HG03432 (cell line): Measurements from ENCODE around the gene EML3.
"Not testable (repeated sequence)": the region's sequence is repeated elsewhere in the genome, so short reads cannot be mapped to it uniquely, and the experiment has no call there.

Experiments
- ATAC-seq: cut with Tn5 transposase; IDR thresholded peaks from one replicate; pipeline ENCODE4 v1.9.1; 2021; ENCODE audit warnings: mild to moderate bottlenecking, moderate library complexity; ENCODE audit not compliant: unreplicated experiment

The EML3 gene

DNA sequence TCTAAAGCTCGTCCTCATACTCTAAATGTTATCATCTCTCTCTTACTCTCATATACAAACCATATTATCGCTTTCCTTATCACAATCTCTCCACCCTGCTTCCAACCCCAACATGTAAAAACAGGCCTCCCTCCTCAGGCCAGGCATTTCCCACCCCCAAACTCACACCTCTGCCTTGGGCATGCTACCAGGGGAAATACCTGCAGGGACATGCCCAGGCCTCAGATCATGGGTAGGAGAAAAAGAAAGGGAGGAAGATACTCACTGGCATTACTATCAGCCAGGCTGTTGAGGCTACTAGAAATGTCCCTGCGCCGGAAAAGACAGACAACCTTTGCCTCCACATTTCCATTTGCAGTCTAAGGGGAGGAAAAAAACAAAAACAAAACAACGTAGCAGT lies 12.7 kb downstream of the EML3 start:
- ATAC-seq, result no peak

- peak; percentile 54 for ATAC-seq
Measured at GRCh38 chr11:62599069-62599696, 13.4 kb downstream of the EML3 start.

- ATAC-seq, result no peak
Measured at GRCh38 chr11:62595124-62595523, 17.5 kb downstream of the EML3 start.

DNA sequence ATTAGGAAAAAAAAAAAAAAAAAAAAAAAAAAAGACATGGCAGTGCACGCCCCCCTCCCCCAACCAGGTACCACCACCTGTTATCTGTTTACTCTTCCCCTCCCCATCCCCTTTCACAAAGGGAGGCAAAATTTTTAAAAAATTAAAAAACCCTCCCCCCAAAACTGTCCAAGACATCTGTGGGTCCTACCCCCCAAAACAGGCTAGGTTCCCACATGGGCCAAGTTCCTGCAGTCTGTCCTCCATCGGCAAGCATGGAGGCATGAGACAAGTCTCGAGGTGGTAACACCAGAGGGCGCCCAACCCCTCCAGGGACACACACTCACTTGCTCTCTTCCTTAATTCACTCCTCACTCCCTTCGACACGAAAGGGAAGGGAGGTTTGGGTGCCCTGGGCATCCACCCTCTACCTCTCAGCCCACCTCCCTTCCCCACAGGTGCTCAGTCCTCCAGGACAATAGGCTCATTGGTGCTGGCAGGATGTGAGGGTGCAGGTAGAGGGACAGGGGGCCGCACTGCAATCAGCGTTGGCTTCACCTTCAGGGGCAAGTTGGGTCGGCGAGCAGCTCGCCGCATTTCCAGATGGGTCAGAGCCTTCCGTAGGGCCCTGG lies 19.0 kb downstream of the EML3 start:
- no peak for ATAC-seq

- ATAC-seq, result no peak
Measured at GRCh38 chr11:62592989-62593421, 19.6 kb downstream of the EML3 start.

DNA sequence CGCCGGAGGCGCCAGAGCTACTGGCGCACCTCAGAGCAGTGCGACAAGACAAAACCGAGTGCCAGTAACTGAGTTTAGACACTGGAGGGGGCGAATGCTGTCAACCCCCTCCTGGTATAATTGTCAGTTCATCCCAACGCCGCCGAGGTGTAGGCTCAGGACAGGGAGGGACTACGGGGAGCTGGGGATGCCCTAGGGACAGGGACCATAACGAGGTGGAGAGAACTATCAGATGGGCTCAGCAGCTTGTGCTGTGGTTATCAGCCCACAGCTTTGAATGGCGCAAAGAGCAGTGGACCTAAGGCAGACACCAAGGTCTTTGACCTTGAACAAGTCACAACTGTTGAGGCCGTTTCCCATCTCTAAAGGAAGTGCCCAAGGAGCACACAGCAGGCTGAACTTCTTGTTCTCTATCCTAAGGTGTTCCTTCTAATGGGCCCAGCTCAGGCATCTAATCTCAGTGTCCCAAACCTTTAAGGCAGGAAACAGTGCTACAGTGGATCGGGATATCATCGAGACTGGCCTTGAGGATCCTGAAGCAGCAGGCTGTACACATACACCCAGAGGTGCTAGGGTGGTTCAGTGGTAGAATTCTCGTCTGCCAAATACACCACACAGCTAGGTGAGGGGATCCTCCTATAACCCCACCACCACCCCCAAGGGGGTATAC lies 20.3 kb downstream of the EML3 start:
- no peak for ATAC-seq

DNA sequence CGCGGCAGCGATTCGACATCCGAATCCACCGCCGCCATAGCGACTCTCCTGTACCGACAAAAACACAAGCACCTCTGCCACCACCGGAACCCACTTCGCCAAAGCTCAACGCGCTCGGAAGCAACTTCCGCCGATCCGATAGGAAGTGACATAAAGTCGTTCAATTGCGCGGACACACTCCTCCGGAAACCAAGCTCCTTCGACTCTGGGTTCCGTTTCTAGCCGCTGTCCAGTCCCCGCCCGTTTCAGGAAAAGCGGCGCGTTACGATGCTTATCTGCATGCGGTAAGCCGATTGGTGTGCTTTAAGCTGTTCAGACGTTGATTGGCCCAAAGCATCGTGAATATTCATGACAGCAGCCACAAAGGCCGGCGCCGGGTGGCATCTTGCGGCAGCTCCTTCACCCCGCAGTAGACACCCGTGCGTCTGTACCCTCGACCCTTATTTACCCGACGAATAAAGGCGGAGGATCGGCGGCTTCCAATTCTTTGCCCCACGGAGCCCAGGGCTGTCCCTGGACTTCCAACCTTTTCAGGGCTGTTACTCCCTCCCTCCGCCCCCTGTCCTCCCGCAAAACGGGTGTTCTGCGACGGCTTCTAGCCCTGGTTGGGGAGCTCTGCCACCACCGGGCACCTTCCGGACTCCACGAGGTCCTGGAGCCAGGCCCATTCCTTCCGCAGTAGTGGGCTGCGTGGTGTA lies 21.0 kb downstream of the EML3 start, which contains the start of gene TUT1:
TSS of gene TUT1 (minus strand) at position 76 of the 698 bp plus-strand sequence. CDS start at position 38, 38 bp downstream.
- peak; percentile 82 for ATAC-seq

DNA sequence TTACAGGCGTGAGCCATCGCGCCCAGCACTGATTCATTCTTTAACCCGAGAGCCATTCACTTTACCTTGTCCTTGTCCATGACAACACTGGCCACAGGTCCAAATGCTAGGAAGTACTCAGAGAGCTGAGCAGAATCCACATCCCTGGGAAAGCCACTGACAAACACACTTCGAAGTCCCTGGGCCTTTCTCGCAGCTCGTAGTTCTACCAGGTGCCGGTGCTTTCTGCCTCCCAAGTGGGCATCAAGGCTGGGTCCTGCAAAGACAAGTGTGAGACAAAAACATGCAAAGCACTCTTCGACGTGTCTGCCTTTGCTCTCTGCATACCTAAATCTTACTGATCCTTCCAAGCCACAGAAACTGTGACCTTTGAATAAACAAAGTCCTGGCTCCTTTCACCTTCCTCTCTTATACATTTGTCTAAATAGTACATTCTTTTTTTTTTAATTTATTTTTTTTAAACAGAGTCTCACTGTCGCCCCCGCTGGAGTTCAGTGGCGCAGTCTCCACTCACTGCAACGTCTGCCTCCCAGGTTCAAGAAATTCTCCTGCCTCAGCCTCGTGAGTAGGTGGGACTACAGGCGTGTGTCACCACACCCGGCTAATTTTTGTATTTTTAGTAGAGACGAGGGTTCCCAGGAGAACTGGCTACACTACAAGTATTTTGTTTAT lies 23.5 kb downstream of the EML3 start:
- ATAC-seq, result no peak

- ATAC-seq, result not testable (repeated sequence)
Measured at GRCh38 chr11:62585356-62585755, 27.2 kb downstream of the EML3 start.

DNA sequence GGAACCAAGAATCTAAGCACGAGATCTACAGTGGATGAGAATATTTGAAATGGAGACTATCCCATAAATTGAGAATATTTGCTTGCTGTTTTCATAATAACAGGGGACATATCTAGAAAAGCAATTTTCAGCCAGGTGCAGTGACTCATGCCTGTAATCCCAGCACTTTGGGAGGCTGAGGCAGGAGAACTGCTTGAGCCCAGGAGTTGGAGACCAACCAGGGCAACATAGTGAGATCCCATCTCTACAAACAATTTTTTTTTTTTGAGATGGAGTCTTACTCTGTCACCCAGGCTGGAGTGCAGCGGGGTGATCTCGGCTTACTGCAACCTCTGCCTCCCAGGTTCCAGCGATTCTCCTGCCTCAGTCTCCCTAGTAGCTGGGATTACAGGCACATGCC lies 30.8 kb downstream of the EML3 start:
- not testable (repeated sequence) for ATAC-seq

- no peak for ATAC-seq
Measured at GRCh38 chr11:62580959-62581715, 31.4 kb downstream of the EML3 start.

GRCh38 chr11:62579252-62579651 lies 33.3 kb downstream of the EML3 start:
- no peak for ATAC-seq

GRCh38 chr11:62578541-62578940 lies 34.0 kb downstream of the EML3 start:
- ATAC-seq, result no peak

- no peak for ATAC-seq
Measured at GRCh38 chr11:62577046-62577714, 35.4 kb downstream of the EML3 start.

- no peak for ATAC-seq
Measured at GRCh38 chr11:62575837-62576236, 36.7 kb downstream of the EML3 start.

GRCh38 chr11:62575156-62575555 lies 37.4 kb downstream of the EML3 start:
- ATAC-seq, result no peak

GRCh38 chr11:62574363-62575071 lies 38.1 kb downstream of the EML3 start:
- peak; percentile 24 for ATAC-seq

DNA sequence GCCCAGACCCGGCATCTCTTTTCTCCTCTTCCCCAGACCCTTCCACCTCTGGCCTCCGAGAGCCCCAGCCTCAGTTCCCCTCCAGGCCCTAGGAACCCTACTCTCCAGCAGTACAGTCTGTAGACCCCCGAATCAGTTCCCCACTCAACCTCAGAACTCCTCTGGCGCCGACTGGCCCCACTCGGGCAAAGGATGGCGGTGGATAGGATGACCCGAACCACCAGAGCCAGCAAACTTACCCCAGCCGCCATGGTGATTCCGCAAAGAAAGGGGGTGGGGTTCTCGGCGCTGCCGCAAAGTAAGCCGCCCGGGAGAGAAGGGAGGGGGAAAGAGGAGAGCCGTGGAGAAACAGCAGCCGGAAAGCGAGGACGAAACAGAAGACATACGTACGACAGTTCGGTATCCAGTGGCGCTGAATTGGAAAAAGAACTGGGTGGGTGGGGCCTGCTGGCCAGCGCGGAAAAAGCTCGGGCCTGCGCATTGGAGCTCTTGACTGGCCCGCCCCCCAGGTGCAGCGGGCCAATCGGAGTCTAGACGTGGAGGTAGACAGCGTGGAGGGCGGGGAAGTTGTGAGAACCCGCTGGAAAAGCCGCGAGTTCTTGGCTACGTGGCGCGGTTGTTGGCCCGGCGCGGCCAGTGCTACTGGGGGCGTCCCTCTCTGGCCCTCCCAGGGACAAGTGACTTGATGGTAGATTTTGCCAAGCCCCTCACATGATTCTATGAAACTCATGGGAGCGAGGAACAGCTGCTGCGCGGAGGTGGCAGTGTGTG lies 38.8 kb downstream of the EML3 start, which contains the start of gene EEF1G:
TSS of gene EEF1G (minus strand) at position 300 of the 771 bp plus-strand sequence. CDS start at position 251, 49 bp downstream.
- peak; percentile 85 for ATAC-seq
